Coronary artery (tissue), 2 donors: Measurements from ENCODE around the gene TMEM141.
"Not testable (repeated sequence)": the region's sequence is repeated elsewhere in the genome, so short reads cannot be mapped to it uniquely, and the experiment has no call there.

Experiments
- DNase-seq: peaks from one replicate; pipeline ENCODE4 v3.0.0-alpha.2; 2017; ENCODE audit warnings: low spot score
- H3K27ac ChIP-seq, 2 donors: fragments of 200-600 bp; sonication (generic); one replicate each; pipeline ENCODE4 v1.5.1; 2016 to 2019
- H3K4me3 ChIP-seq: fragments of 200-600 bp; sonication (generic); 2 replicates; pipeline ENCODE4 v1.5.1; 2016; ENCODE audit warnings: mild to moderate bottlenecking, moderate library complexity
- TF ChIP-seq, protein P1 (sequence below): fragments of 200-600 bp; sonication (generic); IDR thresholded peaks from one replicate; pipeline ENCODE4 v1.5.1; 2019; ENCODE audit warnings: antibody characterized with exemption

The TMEM141 gene

DNA sequence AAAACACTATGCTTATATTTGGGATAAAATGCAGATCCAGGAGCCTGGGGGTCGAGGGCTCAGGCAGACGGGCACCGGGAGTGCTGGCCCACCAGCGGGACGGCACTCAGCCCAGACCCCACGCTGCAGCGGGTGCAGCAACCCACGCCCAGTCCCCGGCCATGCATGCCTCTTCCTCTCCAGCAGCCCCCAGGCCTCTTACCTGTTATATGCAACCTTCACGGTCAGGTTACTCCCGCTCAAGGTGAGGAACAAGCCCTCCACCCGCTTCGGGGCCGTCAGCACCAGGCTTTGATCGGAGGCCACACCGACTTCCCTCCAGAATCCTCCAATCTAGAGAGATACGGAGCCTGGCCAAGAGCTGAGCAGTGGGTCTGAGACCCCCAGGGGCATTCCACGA, 34.3 kb upstream of the TMEM141 start:
- DNase-seq = no peak
- TF ChIP-seq, protein P1, sequence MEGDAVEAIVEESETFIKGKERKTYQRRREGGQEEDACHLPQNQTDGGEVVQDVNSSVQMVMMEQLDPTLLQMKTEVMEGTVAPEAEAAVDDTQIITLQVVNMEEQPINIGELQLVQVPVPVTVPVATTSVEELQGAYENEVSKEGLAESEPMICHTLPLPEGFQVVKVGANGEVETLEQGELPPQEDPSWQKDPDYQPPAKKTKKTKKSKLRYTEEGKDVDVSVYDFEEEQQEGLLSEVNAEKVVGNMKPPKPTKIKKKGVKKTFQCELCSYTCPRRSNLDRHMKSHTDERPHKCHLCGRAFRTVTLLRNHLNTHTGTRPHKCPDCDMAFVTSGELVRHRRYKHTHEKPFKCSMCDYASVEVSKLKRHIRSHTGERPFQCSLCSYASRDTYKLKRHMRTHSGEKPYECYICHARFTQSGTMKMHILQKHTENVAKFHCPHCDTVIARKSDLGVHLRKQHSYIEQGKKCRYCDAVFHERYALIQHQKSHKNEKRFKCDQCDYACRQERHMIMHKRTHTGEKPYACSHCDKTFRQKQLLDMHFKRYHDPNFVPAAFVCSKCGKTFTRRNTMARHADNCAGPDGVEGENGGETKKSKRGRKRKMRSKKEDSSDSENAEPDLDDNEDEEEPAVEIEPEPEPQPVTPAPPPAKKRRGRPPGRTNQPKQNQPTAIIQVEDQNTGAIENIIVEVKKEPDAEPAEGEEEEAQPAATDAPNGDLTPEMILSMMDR = no peak
- H3K27ac ChIP-seq = no peak overlapping the region
- no peak overlapping the region for H3K4me3 ChIP-seq

DNA sequence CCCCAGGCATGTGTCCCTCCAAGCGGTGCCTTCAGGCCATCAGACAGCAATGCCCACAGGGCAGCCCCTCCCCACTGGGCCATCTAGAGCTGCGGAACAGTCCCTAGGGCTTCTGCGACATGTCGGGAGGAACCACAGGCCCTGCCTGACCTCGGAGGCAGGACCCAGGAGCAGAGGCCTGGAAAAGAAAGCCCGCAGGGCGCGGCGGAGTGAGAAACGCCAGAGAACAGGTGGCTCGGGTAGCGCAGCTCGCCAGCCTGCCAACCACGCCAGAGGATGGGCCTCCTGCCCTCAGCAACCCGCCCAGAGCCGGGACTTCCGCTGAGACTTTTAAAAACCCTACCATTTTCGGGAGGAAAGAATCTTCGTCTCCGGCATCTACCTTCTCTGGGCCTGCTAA, 33.8 kb upstream of the TMEM141 start:
- TF ChIP-seq, protein P1 = no peak

DNA sequence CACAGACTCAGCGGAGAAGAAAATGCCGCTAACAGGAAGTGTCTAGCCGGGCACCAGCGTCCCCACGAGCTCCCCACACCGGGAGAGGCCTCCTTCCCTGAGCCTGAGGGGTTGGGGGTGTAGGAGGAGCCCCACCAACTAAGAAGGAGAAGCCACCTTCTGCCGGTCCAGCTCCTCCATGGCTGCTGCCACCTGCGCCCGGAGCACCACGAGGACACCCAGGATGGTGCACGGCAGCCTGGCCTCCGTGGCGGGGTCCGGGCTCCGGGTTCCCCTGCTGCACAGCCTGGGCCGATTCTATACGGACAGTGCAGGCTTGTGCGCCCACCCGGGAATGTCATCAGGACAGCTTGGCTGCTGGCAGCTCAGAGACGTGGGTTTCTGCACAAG, 33.4 kb upstream of the TMEM141 start:
- TF ChIP-seq, protein P1 = no peak
- Histone ChIP-seq H3K4me3 (no peak overlapping the region), H3K27ac (no peak overlapping the region)
- no peak for DNase-seq

More for the DNA sequence above, 33.8 kb upstream of the TMEM141 start:
- no peak for DNase-seq
- no peak overlapping the region for H3K4me3 ChIP-seq
- H3K27ac ChIP-seq = no peak overlapping the region

DNA sequence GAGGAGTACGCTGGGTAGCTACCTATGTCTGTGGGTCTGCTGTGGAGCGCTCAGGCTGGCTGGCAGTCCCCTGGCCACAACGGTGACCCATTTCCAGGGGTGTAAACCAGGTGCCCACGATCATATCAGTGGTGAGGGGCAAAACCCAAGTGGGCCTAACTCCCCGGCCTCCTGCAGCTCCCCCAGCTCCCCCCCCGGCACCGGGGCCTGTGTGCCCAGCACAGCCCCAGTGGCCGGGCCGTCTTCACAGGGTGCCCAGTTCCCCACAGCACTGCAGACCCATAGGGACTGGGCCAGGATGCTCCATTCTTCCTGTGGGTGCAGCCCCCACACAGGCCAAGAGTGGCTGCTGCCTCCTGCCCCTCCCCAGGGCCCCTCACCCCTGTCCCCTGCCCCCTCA, 32.1 kb upstream of the TMEM141 start:
- no peak overlapping the region for H3K27ac ChIP-seq
- DNase-seq = no peak
- no peak overlapping the region for H3K4me3 ChIP-seq
- TF ChIP-seq, protein P1 = no peak

DNA sequence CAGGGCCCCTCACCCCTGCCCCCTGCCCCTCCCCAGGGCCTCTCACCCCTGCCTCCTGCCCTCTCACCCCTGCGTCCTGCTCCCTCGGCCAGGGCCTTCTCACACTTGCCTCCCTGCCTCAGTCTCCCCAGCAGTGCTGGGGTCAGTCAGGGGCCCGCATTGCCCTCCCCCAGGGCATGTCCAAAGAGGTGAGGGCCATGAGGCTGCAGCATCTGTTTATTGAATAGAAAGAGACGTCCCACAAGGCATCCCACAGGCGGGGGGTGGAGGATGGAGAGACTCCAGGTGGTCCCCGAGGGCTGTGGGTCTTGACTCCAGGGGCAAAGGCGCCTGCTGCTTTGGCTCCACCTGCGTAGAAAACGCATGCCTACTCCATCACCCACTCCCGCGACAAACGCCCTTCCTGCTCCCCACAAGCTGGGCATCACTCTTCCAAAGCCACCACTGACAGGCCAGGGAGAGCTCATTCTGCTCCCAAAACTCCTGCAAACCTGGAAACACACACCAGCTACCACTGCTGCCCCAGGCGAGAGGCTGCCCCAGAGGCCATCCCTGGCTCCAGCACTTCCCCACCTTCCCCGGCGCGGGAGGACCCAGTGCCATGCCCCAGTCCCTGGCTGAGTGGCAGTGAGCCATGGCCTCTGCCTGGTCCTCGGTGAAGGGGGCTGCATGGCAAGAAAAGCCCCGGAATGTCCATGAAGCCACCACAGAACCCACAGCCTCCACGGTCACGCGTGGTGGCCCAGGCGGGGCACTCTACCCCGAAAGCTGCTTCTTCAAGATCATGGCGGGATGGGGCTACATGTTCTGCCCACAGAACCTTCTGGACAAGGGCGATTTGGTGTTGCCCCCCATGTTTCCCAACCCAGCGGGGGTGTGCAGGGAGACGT, 31.5 kb upstream of the TMEM141 start:
- DNase-seq = no peak
- H3K27ac ChIP-seq = no peak overlapping the region
- no peak overlapping the region for H3K4me3 ChIP-seq
- TF ChIP-seq, protein P1 = no peak

DNA sequence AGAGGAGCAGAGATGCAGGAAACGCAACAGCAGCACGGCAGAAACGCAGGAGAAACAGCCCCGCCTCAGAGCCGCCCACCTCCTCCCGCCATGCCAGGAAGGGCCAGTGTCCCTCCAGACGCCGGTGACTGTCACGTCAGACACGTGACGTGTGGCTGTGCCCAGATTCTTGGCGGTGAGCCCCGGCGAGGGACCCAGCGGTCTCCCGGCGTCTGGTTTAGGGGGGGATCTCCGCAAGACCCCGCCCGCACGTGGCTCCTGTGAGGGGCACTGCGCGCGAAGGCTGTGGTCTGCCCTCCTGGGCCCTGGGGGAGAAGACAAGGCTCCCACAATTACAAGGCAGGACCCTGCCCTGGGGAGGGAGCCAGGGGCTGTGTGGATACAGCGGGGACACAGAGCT, 30.7 kb upstream of the TMEM141 start:
- no peak overlapping the region for H3K4me3 ChIP-seq
- no peak for DNase-seq
- TF ChIP-seq, protein P1 = no peak
- H3K27ac ChIP-seq = no peak overlapping the region

DNA sequence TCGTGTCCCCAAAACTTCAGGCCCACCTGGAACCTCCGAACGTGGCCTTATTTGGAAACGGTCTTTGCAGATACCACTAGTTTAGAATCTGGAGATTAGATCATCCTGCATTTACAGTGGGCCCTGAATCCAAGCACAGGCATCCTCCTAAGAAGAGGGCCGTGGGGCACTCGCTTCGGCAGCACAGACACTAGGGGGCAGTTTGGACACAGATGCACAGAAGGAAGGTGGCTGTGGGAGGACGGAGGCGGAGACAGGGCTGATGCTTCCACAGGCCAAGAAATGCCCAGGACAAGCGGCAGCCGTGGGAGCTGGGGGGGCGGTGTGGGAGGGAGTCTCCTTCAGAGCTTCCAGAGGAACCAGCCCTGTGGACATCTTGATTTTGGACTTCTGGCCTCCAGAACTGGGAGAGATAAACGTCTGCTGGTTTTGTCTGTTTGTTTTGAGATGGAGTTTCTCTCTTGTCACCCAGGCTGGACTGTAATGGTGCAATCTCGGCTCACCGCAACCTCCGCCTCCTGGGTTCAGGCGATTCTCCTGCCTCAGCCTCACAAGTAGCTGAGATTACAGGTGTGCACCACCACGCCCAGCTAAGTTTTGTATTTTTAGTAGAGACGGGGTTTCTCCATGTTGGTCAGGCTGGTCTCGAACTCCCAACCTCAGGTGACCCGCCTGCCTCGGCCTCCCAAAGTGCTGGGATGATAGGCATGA, 30.2 kb upstream of the TMEM141 start:
- H3K27ac ChIP-seq, DNase-seq, H3K4me3 ChIP-seq: not testable (repeated sequence)
